GM23338 (cell line): ENCODE results near the gene IST1. TPM values are rescaled to one million over a fixed set of nuclear protein-coding genes. Genes with fewer than 3 reads are reported as not detected.

Source experiments
- ATAC-seq: fragments of 200-7000 bp; cut with Tn5 transposase; 3 replicates; pipeline ENCODE4 v1.9.1; 2020
- DNase-seq: peaks from one replicate; pipeline ENCODE4 v3.0.0-alpha.2; 2015; ENCODE audit warnings: low spot score
- H2AFZ ChIP-seq: fragments of 200-600 bp; sonication (generic); 2 replicates; pipeline ENCODE4 v1.8.0; 2016; ENCODE audit warnings: antibody characterized with exemption, mild to moderate bottlenecking, moderate library complexity
- H3F3A ChIP-seq: fragments of 200-600 bp; sonication (generic); replicated peaks from 2 replicates; pipeline ENCODE4 v1.8.0; 2017; ENCODE audit warnings: antibody characterized with exemption, mixed run types, low read depth
- H3K27ac ChIP-seq: fragments of 200-600 bp; sonication (generic); 2 replicates; pipeline ENCODE4 v1.6.1; 2016; ENCODE audit warnings: low read depth
- H3K27me3 ChIP-seq: fragments of 200-600 bp; sonication (generic); 2 replicates; pipeline ENCODE4 v1.8.0; 2016; ENCODE audit warnings: mild to moderate bottlenecking, mixed run types, moderate library complexity; ENCODE audit not compliant: insufficient read depth
- H3K36me3 ChIP-seq: fragments of 200-600 bp; sonication (generic); 2 replicates; pipeline ENCODE4 v1.8.0; 2016; ENCODE audit warnings: mild to moderate bottlenecking; ENCODE audit not compliant: insufficient read depth
- H3K4me1 ChIP-seq: fragments of 200-600 bp; sonication (generic); 2 replicates; pipeline ENCODE4 v1.8.0; 2016; ENCODE audit warnings: mild to moderate bottlenecking, moderate library complexity; ENCODE audit not compliant: insufficient read depth
- H3K4me2 ChIP-seq: fragments of 200-600 bp; sonication (generic); 2 replicates; pipeline ENCODE4 v1.7.1; 2017; ENCODE audit warnings: mixed run types
- H3K4me3 ChIP-seq: fragments of 200-600 bp; sonication (generic); 2 replicates; pipeline ENCODE4 v1.6.1; 2016; ENCODE audit warnings: mixed run types
- H3K79me2 ChIP-seq: fragments of 200-600 bp; sonication (generic); replicated peaks from 2 replicates; pipeline ENCODE4 v1.8.0; 2017; ENCODE audit warnings: mild to moderate bottlenecking; ENCODE audit not compliant: insufficient read depth
- H3K9me2 ChIP-seq: fragments of 200-600 bp; sonication (generic); 2 replicates; pipeline ENCODE4 v1.8.0; 2017; ENCODE audit not compliant: insufficient read depth
- H4K20me1 ChIP-seq: fragments of 200-600 bp; sonication (generic); replicated peaks from 2 replicates; pipeline ENCODE4 v1.8.0; 2017; ENCODE audit warnings: mild to moderate bottlenecking; ENCODE audit not compliant: insufficient read depth
- H3K27ac Mint-ChIP-seq: 2 replicates; pipeline ENCODE4 v1.8.0; 2020; ENCODE audit warnings: inconsistent platforms, mild to moderate bottlenecking, moderate library complexity, mixed read lengths
- H3K27me3 Mint-ChIP-seq: 3 replicates; pipeline ENCODE4 v1.8.0; 2022; ENCODE audit warnings: low read depth, mild to moderate bottlenecking, moderate library complexity, mixed read lengths, inconsistent platforms; ENCODE audit not compliant: insufficient read depth, poor library complexity
- H3K36me3 Mint-ChIP-seq: 3 replicates; pipeline ENCODE4 v1.8.0; 2021; ENCODE audit warnings: low read depth, mild to moderate bottlenecking, inconsistent platforms, moderate library complexity, mixed read lengths
- H3K4me1 Mint-ChIP-seq: 3 replicates; pipeline ENCODE4 v1.8.0; 2020; ENCODE audit warnings: mild to moderate bottlenecking, inconsistent platforms, mixed read lengths
- H3K4me3 Mint-ChIP-seq: 3 replicates; pipeline ENCODE4 v1.8.0; 2021; ENCODE audit warnings: moderate library complexity, mild to moderate bottlenecking, inconsistent platforms, mixed read lengths
- H3K9me3 Mint-ChIP-seq: 3 replicates; pipeline ENCODE4 v1.8.0; 2020; ENCODE audit warnings: moderate library complexity, mild to moderate bottlenecking, inconsistent platforms, mixed read lengths
- ETS1 ChIP-seq: IDR thresholded peaks from 2 replicates; pipeline ENCODE4 v1.6.1; 2016; ENCODE audit warnings: antibody characterized with exemption
- EZH2phosphoT487 ChIP-seq: fragments of 200-600 bp; sonication (generic); IDR thresholded peaks from one replicate; pipeline ENCODE4 v1.8.1; 2018; ENCODE audit warnings: antibody characterized with exemption; ENCODE audit not compliant: unreplicated experiment
- JUNB ChIP-seq: IDR thresholded peaks from one replicate; pipeline ENCODE4 v1.6.1; 2016; ENCODE audit warnings: antibody characterized with exemption; ENCODE audit not compliant: unreplicated experiment
- NANOG ChIP-seq: IDR thresholded peaks from 2 replicates; pipeline ENCODE4 v1.6.1; 2016; ENCODE audit warnings: antibody characterized with exemption, borderline replicate concordance
- POLR2AphosphoS5 ChIP-seq: IDR thresholded peaks from 2 replicates; pipeline ENCODE4 v1.6.1; 2016; ENCODE audit warnings: antibody characterized with exemption, low read depth
- ZNF114 ChIP-seq: fragments of 250-450 bp; sonication (Bioruptor Pico); IDR thresholded peaks from 2 replicates; pipeline ENCODE4 v1.5.0; 2020; ENCODE audit warnings: mild to moderate bottlenecking, moderate library complexity
- ZNF331 ChIP-seq: fragments of 250-450 bp; sonication (Bioruptor Pico); IDR thresholded peaks from 2 replicates; pipeline ENCODE4 v1.5.0; 2020; ENCODE audit warnings: low read depth, mild to moderate bottlenecking, moderate library complexity
- polyA plus RNA-seq: library from polyadenylated mRNA; unstranded; fragments of >200 nt; fragmentation: Nextera tagmentation; extraction: Ambion mirVana; gene quantifications from 2 replicates; pipeline ENCODE4 v1.2.1, GENCODE V29; 2016
- total RNA-seq: library from RNA; depleted of rRNA; stranded (reverse); fragments of >200 nt; shearing (Covaris generic); gene quantifications from 2 replicates; pipeline ENCODE4 v1.2.3, GENCODE V29; 2014
- TF ChIP-seq, protein P1 (sequence below): IDR thresholded peaks from one replicate; pipeline ENCODE4 v1.6.1; 2018; ENCODE audit warnings: antibody characterized with exemption; ENCODE audit not compliant: unreplicated experiment

Gene IST1
- total and polyA plus RNA-seq, 2 experiments from 2014 or later = 108 to 234 TPM

DNA sequence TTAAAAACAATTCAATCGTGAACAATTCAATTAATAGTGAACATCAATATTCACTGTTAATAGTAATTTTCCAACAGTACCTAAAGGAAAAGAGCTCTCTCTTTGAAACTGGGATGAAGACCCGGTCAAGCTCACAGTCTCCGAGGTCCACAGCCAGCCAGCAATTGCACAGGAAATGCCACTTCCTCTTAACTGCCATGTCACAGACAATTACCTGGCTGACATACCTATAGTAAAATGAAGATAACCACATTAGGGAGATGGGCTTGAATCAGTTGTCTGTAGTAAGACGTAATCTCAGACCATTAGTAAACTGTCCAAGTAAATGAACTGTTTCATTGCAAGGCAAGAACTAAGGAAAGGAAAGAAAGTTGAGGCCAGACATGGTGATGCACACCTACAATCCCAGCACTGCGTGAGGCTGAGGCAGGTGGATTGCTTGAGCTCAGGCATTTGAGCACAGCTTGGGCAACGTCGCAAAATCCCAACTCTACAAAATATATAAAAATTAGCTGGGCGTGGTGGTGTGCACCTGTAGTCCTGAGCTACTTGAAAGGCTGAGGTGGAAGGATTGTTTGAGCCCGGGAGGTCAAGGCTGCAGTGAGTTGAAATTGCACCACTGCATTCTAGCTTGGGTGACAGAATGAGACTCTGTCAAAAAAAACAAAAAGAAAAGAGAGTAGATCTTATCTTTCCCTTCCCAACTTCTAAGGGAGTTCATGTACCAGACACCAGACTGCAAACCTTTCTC lies 68.0 kb downstream of the IST1 start:
- no peak overlapping the region for H3K4me3 Mint-ChIP-seq

GRCh38 chr16:71965223-71965622 lies 69.9 kb downstream of the IST1 start:
- Histone ChIP-seq H3K4me2 (no peak overlapping the region), H3K4me3 (no peak overlapping the region), H3K4me1 (no peaks in the 10 kb centered on the region), H3K27me3 (no peaks in the 10 kb centered on the region), H2AFZ (no peak overlapping the region), H3K9me2 (no peaks in the 10 kb centered on the region), H4K20me1 (no peaks in the 10 kb centered on the region), H3K27ac (no peak overlapping the region), H3K79me2 (no peaks in the 10 kb centered on the region), H3K36me3 (no peaks in the 10 kb centered on the region), H3F3A (no peaks in the 10 kb centered on the region)
- DNase-seq = no peak
- no peak overlapping the region for H3K4me3 Mint-ChIP-seq
- no peak for ATAC-seq
- H3K36me3 Mint-ChIP-seq = no peaks in the 10 kb centered on the region
- H3K4me1 Mint-ChIP-seq = no peaks in the 10 kb centered on the region; the same call in 2 of the 3 replicates
- no peaks in the 10 kb centered on the region for H3K9me3 Mint-ChIP-seq
- TF ChIP-seq NANOG (no peak), ZNF331 (CRISPR knock-in tag) (no peak), ETS1 (no peak), POLR2AphosphoS5 (no peak), JUNB (no peak), ZNF114 (CRISPR knock-in tag) (no peak), EZH2phosphoT487 (no peak)
- TF ChIP-seq, protein P1, sequence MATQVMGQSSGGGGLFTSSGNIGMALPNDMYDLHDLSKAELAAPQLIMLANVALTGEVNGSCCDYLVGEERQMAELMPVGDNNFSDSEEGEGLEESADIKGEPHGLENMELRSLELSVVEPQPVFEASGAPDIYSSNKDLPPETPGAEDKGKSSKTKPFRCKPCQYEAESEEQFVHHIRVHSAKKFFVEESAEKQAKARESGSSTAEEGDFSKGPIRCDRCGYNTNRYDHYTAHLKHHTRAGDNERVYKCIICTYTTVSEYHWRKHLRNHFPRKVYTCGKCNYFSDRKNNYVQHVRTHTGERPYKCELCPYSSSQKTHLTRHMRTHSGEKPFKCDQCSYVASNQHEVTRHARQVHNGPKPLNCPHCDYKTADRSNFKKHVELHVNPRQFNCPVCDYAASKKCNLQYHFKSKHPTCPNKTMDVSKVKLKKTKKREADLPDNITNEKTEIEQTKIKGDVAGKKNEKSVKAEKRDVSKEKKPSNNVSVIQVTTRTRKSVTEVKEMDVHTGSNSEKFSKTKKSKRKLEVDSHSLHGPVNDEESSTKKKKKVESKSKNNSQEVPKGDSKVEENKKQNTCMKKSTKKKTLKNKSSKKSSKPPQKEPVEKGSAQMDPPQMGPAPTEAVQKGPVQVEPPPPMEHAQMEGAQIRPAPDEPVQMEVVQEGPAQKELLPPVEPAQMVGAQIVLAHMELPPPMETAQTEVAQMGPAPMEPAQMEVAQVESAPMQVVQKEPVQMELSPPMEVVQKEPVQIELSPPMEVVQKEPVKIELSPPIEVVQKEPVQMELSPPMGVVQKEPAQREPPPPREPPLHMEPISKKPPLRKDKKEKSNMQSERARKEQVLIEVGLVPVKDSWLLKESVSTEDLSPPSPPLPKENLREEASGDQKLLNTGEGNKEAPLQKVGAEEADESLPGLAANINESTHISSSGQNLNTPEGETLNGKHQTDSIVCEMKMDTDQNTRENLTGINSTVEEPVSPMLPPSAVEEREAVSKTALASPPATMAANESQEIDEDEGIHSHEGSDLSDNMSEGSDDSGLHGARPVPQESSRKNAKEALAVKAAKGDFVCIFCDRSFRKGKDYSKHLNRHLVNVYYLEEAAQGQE = no peak
- H3K27me3 Mint-ChIP-seq = no peaks in the 10 kb centered on the region
- H3K27ac Mint-ChIP-seq = no peak overlapping the region

More for the DNA sequence above, 68.0 kb downstream of the IST1 start:
- no peak overlapping the region for H3K4me3 ChIP-seq
- ATAC-seq (no peak), DNase-seq (no peak)
- no peaks in the 10 kb centered on the region for H4K20me1 ChIP-seq
- no peaks in the 10 kb centered on the region for H3K79me2 ChIP-seq
- no peaks in the 10 kb centered on the region for H3F3A ChIP-seq
- Mint-ChIP-seq H3K4me1 (no peaks in the 10 kb centered on the region; the same call in 2 of the 3 replicates), H3K27ac (no peak overlapping the region), H3K36me3 (no peaks in the 10 kb centered on the region), H3K27me3 (no peaks in the 10 kb centered on the region), H3K9me3 (no peaks in the 10 kb centered on the region)
- H2AFZ ChIP-seq = no peak overlapping the region
- no peaks in the 10 kb centered on the region for H3K36me3 ChIP-seq
- H3K27ac ChIP-seq = no peak overlapping the region
- H3K4me2 ChIP-seq = no peak overlapping the region
- no peaks in the 10 kb centered on the region for H3K27me3 ChIP-seq
- no peaks in the 10 kb centered on the region for H3K4me1 ChIP-seq
- no peak for TF ChIP-seq ZNF331 (CRISPR knock-in tag)
- no peaks in the 10 kb centered on the region for H3K9me2 ChIP-seq
